H1 (cell line): ENCODE measurements around the gene TUBA1A.

ENCODE experiments used
- ASH2L ChIP-seq: fragments of 200-600, 300-600 bp; sonication (generic); IDR thresholded peaks from one replicate; pipeline ENCODE4 v1.7.1; 2017; ENCODE audit warnings: low read length
- CHD1 ChIP-seq: IDR thresholded peaks from 2 replicates; pipeline ENCODE4 v1.6.1; 2012; ENCODE audit warnings: low read depth, low read length, improper control_type of control experiment
- CTCF ChIP-seq, 3 experiments: IDR thresholded peaks; 1 replicate in 2 of 3; 2 replicates in 1 of 3; pipeline versions ENCODE4 v1.5.1 to v1.6.1; 2011; ENCODE audit warnings: low read length in 3 of 3, mild to moderate bottlenecking in 3 of 3, inconsistent platforms in 2 of 3, low read depth in 1 of 3, moderate library complexity in 1 of 3; ENCODE audit not compliant: insufficient read depth in 1 of 3; ENCODE audit errors: control extremely low read depth in 1 of 3
- POLR2A ChIP-seq, 2 experiments: IDR thresholded peaks; 1 replicate in 1 of 2; 2 replicates in 1 of 2; pipeline ENCODE4 v1.6.1; 2011; ENCODE audit warnings: low read depth in 2 of 2, low read length in 2 of 2, mild to moderate bottlenecking in 2 of 2; ENCODE audit errors: control extremely low read depth in 1 of 2
- POLR2AphosphoS5 ChIP-seq: IDR thresholded peaks from 2 replicates; pipeline ENCODE4 v1.6.1; 2011; ENCODE audit warnings: low read depth, low read length
- RAD21 ChIP-seq, 2 experiments: IDR thresholded peaks in 1 of 2; conservative IDR thresholded peaks in 1 of 2; 2 replicates each; pipeline ENCODE4 v1.6.1; 2011; ENCODE audit warnings: low read depth in 2 of 2, low read length in 2 of 2, improper control_type of control experiment in 1 of 2, inconsistent platforms in 1 of 2, mild to moderate bottlenecking in 1 of 2, moderate library complexity in 1 of 2
- SUZ12 ChIP-seq: fragments of 200-600 bp; sonication (generic); IDR thresholded peaks from 2 replicates; pipeline ENCODE4 v1.6.1; 2012; ENCODE audit warnings: mild to moderate bottlenecking, inconsistent platforms, low read length, moderate library complexity, mixed read lengths
- ZNF274 ChIP-seq: IDR thresholded peaks from 2 replicates; pipeline ENCODE4 v1.7.0; 2012; ENCODE audit warnings: low read length, borderline replicate concordance; ENCODE audit errors: extremely low read depth

- TF ChIP-seq SUZ12 (no peak), ZNF274 (no peak), POLR2AphosphoS5 (no peak), CTCF (IDR thresholded peaks at IDR 0.05; ENCODE audit: control extremely low read depth in 1 of 3, insufficient read depth in 1 of 3, low read depth in 1 of 3, low read length in 3 of 3) (no peak), ASH2L (no peak), CHD1 (no peak), POLR2A (IDR thresholded peaks at IDR 0.05; ENCODE audit: control extremely low read depth in 1 of 2, low read depth in 2 of 2, low read length in 2 of 2) (no peak), RAD21 (IDR thresholded peaks at IDR 0.05 in 1 of 2, conservative IDR thresholded peaks at IDR 0.05 in 1 of 2; ENCODE audit: low read depth in 2 of 2, low read length in 2 of 2) (no peak)
These were observed 44.3 kb upstream of the TUBA1A start for GRCh38 chr12:49232940-49233841.
